ENCODE results near the gene NTRK2.

Gene NTRK2

DNA sequence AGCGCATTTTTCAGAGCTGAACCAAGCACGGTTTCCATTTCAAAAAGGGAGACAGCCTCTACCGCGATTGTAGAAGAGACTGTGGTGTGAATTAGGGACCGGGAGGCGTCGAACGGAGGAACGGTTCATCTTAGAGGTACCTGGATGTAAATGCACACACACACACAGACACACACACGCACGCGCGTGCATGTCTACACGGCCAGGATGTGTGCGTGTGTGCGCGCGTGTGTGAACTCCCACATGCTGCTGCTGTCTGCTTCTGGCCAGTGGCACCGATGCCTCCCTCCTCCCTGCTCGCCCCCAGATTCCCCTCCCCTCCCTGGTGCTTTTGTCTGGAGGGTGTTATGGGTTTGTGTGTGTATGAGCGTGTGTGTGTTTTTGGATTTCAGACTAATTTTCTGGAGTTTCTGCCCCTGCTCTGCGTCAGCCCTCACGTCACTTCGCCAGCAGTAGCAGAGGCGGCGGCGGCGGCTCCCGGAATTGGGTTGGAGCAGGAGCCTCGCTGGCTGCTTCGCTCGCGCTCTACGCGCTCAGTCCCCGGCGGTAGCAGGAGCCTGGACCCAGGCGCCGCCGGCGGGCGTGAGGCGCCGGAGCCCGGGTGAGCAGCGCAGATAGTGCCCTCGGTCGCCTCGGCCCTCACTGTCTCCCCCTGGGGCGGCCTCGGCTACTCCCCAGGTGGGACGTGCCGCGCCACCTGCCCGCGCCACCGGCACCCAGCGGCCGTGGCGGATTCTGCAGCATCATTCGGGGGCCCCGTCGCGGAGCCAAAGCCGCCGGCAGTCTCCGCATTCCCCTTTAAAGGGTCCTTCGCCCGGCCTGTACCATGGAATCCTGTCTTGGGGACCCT lies at the start of gene NTRK2:
Gene NTRK2 (plus strand): TSS at position 442 of the 850 bp plus-strand sequence. CDS start 1,020 bp downstream, outside the sequence.
- DNase-seq (ENCODE audit: low read depth in 1 of 2, low spot score in 1 of 2), result no peak

- DNase-seq (ENCODE audit: low read depth in 1 of 2, low spot score in 1 of 2), result no peak
Observed at GRCh38 chr9:84620338-84620737, 49.2 kb upstream of the NTRK2 start.

DNA sequence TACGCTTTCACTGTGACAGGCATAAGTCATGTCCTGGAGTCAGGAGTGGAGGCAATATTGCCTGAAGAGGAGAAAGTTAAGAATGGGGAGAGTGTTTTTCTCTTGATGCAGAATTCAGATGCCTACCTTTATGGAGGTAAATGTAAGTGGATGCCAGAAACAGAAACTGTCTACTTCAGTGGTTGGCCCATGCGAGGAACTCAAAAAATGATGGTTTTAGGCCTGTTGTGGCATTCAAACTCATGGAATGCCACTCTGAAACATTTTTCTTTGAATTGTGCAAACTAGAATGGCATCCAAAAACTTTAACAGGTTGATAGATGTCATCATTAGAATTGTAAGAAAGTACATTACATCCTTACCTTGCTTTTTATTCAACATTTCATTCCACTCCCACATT lies 47.7 kb upstream of the NTRK2 start:
- DNase-seq (ENCODE audit: low read depth in 1 of 2, low spot score in 1 of 2), result no peak

GRCh38 chr9:84622981-84623380 lies 46.5 kb upstream of the NTRK2 start:
- no peak for DNase-seq (ENCODE audit: low read depth in 1 of 2, low spot score in 1 of 2)

DNA sequence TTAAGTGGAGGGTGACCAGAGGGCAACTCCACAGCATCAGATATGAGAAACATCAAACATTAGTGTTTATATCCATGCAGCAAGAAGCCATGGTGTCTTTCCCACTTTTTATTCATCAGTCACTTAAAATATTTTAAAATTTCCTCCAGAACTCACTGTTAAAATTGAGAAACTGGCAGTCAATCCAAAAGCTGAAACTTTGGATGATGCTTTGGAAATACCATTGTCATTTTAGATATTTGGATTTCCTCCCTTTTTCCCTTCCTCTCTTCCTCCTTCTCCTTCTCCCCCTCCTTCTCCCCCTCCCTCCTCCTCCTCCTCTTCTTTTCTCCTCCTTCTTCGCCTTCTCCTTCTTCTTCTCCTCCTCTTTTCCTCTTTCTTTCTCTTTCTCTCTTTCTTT lies 33.1 kb upstream of the NTRK2 start:
- no peak for DNase-seq (ENCODE audit: low read depth in 1 of 2, low spot score in 1 of 2)

- DNase-seq (ENCODE audit: low read depth in 1 of 2, low spot score in 1 of 2), result no peak
Observed at GRCh38 chr9:84642553-84643141, 26.9 kb upstream of the NTRK2 start.

GRCh38 chr9:84647699-84648098 lies 21.8 kb upstream of the NTRK2 start:
- DNase-seq (ENCODE audit: low read depth in 1 of 2, low spot score in 1 of 2), result no peak

GRCh38 chr9:84652496-84653120 lies 16.9 kb upstream of the NTRK2 start:
- DNase-seq (ENCODE audit: low read depth in 1 of 2, low spot score in 1 of 2), result no peak

GRCh38 chr9:84655447-84655846 lies 14.1 kb upstream of the NTRK2 start:
- DNase-seq (ENCODE audit: low read depth in 1 of 2, low spot score in 1 of 2), result no peak

DNA sequence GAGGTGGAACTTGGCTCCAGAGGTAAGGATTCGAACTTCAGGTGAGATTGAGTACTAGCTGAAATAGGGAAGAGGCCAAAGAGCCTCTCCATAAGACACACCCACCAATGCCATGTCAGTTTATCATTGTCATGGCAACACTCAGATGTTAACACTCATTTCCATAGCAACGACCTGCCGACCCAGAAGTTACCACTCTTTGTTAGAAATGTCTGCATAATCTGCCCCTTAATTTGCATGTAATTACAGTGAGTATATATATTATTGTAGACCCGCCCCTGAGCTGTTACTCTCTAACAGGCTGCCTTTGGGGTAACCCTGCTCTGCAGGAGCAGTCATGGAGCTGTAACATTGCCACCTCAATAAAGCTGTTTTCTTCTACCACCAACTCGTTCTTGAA lies 10.2 kb upstream of the NTRK2 start:
- no peak for DNase-seq (ENCODE audit: low read depth in 1 of 2, low spot score in 1 of 2)

DNA sequence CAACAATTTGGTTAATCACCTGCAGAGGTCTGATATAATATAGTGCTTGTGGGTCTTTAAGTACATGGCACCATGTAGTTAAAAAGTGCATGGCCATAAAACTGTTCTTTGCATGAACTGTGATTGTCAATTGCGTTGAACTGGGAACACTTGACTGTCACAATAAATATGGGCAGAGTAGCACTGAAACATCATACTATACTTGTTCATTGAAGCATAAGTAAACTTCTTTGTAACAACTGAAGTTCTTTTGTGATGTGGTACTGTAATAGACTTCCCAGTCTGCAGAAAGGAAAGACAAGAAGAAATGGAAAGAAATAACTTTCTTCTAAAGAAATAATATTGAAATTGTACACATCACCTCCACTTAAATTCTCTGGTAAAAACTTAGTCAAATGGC lies 9.8 kb upstream of the NTRK2 start:
- DNase-seq (ENCODE audit: low read depth in 1 of 2, low spot score in 1 of 2), result no peak

DNA sequence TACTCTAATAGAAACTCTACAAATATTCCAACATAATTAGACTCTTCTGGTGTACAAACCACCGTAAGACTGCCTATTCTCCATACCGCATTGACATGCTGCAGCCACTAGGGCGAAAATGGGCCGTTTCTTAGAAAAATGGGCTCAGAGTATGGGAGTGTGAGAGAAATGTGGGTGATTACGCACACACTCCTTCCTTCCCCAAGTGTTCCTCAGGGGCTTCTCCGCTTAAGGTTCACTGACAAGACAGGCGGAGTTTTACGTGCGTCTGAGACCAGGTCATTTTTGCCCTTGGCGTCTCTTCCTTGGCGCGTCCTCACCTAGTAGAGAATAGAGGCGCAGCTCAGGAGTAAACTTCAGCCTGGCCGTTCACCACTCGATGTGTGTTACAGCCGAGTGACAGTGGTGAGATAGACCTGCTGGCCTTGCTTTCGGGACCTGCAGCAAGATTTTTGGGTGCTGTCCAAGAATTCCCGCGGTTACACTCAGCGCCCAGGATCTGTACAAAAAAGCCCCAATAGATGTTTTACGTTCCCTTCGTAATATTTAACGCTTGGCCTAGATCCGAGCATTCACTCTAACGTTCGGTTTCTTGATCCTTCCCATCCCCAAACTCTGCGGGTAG lies 1.8 kb upstream of the NTRK2 start:
- DNase-seq (ENCODE audit: low read depth in 1 of 2, low spot score in 1 of 2), result no peak

DNA sequence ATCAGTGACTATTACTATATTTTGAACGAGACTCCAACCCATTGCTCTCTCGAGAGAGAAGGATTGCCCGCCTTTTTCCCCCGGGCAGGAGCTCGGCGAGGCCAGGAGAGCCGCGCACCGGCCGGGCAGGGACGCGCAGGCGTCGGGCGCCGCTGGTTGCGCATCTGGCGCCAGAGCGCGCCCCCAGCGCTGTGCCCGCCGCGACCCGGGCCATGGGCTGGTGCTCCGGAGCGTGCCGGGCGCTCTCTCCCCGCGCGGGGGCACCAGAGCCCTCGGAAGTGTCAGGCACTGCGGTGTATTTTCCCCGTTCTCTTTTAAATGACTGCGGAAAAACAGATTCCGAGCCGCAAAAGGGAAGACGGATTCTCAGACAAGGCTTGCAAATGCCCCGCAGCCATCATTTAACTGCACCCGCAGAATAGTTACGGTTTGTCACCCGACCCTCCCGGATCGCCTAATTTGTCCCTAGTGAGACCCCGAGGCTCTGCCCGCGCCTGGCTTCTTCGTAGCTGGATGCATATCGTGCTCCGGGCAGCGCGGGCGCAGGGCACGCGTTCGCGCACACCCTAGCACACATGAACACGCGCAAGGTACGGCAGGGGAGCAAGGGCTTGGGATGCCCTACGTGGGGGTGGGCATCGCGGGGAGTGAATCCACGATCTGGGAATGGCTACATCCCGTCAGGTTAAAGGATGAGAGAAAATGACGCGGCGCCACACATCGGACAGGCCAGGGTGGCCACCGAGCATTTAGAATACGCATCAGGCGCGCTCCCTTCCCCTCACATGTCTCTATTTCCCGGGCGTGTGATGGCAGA lies 1.1 kb upstream of the NTRK2 start:
- DNase-seq (ENCODE audit: low read depth in 1 of 2, low spot score in 1 of 2), result no peak

- DNase-seq (ENCODE audit: low read depth in 1 of 2, low spot score in 1 of 2), result no peak
Observed at GRCh38 chr9:84669013-84669287, 579 bp upstream of the NTRK2 start.

- DNase-seq (ENCODE audit: low read depth in 1 of 2, low spot score in 1 of 2), result no peak
Observed at GRCh38 chr9:84670138-84671041, 861 bp downstream of the NTRK2 start.

- DNase-seq (ENCODE audit: low read depth in 1 of 2, low spot score in 1 of 2), result no peak
Observed at GRCh38 chr9:84671586-84672521, 2.3 kb downstream of the NTRK2 start.

- DNase-seq (ENCODE audit: low read depth in 1 of 2, low spot score in 1 of 2), result no peak
Observed at GRCh38 chr9:84673806-84674205, 4.3 kb downstream of the NTRK2 start.

DNA sequence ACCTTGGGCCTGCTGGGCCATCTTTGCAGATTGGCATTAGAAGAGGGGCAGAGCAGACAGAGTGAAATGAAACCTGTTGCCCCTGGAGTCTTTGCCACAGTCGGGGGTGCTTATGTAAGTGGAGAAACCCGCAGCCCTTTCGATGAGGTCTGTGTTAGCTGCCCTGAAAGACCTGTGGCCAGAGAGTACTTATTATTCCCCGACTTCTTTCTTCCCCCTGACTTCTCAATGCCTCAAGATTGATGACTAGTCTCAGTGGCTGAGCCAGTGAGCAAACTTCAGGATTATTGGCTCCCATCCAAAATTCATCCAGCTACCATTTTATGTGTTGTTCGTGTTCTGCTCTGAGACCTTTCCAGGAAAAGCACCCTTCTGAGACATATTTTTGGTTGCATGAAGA lies 7.6 kb downstream of the NTRK2 start:
- DNase-seq (ENCODE audit: low read depth in 1 of 2, low spot score in 1 of 2), result no peak

DNA sequence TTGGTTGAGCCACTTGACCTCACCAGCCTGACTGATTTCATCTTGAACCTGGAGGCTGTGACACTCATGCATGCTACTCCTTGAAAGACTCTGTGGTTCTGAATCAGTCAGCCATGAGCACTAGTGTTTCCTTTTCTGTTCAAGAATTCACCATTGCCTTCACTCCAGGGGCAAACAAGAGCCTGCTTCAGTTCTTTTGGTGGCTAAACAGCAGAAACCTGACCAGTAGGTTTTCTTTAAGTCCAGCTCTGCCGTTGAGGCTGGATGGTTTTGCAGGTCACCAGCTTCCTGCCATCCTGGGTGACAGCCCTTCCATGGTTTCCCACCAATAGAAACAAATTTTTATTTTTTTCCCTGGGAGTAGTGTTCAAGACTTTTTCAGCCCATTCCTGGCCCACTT lies 10.0 kb downstream of the NTRK2 start:
- DNase-seq (ENCODE audit: low read depth in 1 of 2, low spot score in 1 of 2), result no peak
